HUES64 (cell line): ENCODE results near the gene OXGR1.

ENCODE experiments used
- H3K27ac ChIP-seq: 2 replicates; pipeline ENCODE4 v1.7.0; 2013; ENCODE audit warnings: low read depth, low read length, inconsistent platforms
- H3K27me3 ChIP-seq: 2 replicates; pipeline ENCODE4 v1.6.1; 2013; ENCODE audit warnings: mild to moderate bottlenecking, low read length; ENCODE audit not compliant: insufficient read depth
- H3K36me3 ChIP-seq: 2 replicates; pipeline ENCODE4 v1.6.1; 2013; ENCODE audit warnings: mild to moderate bottlenecking, low read length; ENCODE audit not compliant: insufficient read depth
- H3K4me1 ChIP-seq: 2 replicates; pipeline ENCODE4 v1.6.1; 2013; ENCODE audit warnings: mild to moderate bottlenecking, low read length, moderate library complexity; ENCODE audit not compliant: insufficient read depth
- H3K4me3 ChIP-seq: 2 replicates; pipeline ENCODE4 v1.5.1; 2013; ENCODE audit warnings: mild to moderate bottlenecking, low read length, moderate library complexity
- H3K9ac ChIP-seq: 2 replicates; pipeline ENCODE4 v1.6.1; 2013; ENCODE audit warnings: mild to moderate bottlenecking, low read depth, low read length
- H3K9me3 ChIP-seq: 2 replicates; pipeline ENCODE4 v1.6.1; 2013; ENCODE audit warnings: low read depth, low read length; ENCODE audit not compliant: insufficient read depth
- WGBS: fragments of 150-250, 120-280 bp; methylation state at CpG from one replicate; pipeline ENCODE4 v1.1.7; 2013; ENCODE audit warnings: missing lambda C conversion rate; 5-methylcytosine and 5-hydroxymethylcytosine counted together

The OXGR1 gene

GRCh38 chr13:97020194-97020593 is 25.9 kb upstream of the OXGR1 start:
- H3K4me3 ChIP-seq: no peak overlapping the region
- no peaks in the 10 kb centered on the region; the same call in 1 of the 2 replicates for H3K4me1 ChIP-seq
- no peaks in the 10 kb centered on the region for H3K9me3 ChIP-seq
- H3K27me3 ChIP-seq: peaks cover 8% of the 10 kb centered on the region; the same call in 1 of the 2 replicates
- no peak overlapping the region for H3K27ac ChIP-seq
- WGBS: 92% methylated on average over 2 of the region's 2 CpGs
- H3K9ac ChIP-seq: no peak overlapping the region
- no peaks in the 10 kb centered on the region for H3K36me3 ChIP-seq

GRCh38 chr13:97019236-97019635 is 25.0 kb upstream of the OXGR1 start:
- H3K4me3 ChIP-seq: no peak overlapping the region
- WGBS: 95% methylated on average over 1 of the region's 1 CpG
- no peak overlapping the region for H3K9ac ChIP-seq
- peaks cover 8% of the 10 kb centered on the region; the same call in 1 of the 2 replicates for H3K27me3 ChIP-seq
- no peaks in the 10 kb centered on the region for H3K9me3 ChIP-seq
- no peaks in the 10 kb centered on the region; the same call in 1 of the 2 replicates for H3K4me1 ChIP-seq
- no peaks in the 10 kb centered on the region for H3K36me3 ChIP-seq
- H3K27ac ChIP-seq: no peak overlapping the region

GRCh38 chr13:97018029-97018819 is 23.9 kb upstream of the OXGR1 start:
- 19% methylated on average over 12 of the region's 13 CpGs for WGBS
- H3K9ac ChIP-seq: no peak overlapping the region

DNA sequence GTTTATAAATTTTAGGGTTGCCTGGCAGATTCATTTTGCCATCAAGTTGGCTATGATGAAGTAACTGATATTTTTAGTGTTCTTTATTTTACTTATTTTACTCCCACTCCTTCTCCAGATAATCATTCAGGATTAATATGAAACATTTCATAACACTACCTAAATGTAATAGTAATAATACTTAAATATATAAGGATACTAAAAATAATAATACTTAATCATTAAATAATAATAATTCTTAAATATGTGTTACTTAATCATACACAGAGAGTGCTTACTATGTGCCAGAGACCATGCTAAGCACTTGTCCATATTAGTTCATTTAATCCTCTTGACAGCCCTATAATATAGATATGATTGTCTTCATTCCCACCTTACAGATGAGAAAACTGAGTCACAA is 23.0 kb upstream of the OXGR1 start:
- Histone ChIP-seq H3K9me3 (no peaks in the 10 kb centered on the region), H3K4me3 (no peak overlapping the region), H3K27ac (no peak overlapping the region), H3K27me3 (peaks cover 8% of the 10 kb centered on the region; the same call in 1 of the 2 replicates), H3K4me1 (no peaks in the 10 kb centered on the region; the same call in 1 of the 2 replicates), H3K36me3 (no peaks in the 10 kb centered on the region), H3K9ac (no peak overlapping the region)

More at GRCh38 chr13:97018029-97018819, 23.9 kb upstream of the OXGR1 start:
- Histone ChIP-seq H3K27me3 (peaks cover 8% of the 10 kb centered on the region; the same call in 1 of the 2 replicates), H3K36me3 (no peaks in the 10 kb centered on the region), H3K4me1 (no peaks in the 10 kb centered on the region; the same call in 1 of the 2 replicates), H3K4me3 (peak overlapping the region; percentile 28), H3K9me3 (no peaks in the 10 kb centered on the region), H3K27ac (no peak overlapping the region)

- Histone ChIP-seq H3K27ac (no peak overlapping the region), H3K9me3 (no peaks in the 10 kb centered on the region), H3K36me3 (no peaks in the 10 kb centered on the region), H3K4me3 (no peak overlapping the region), H3K4me1 (no peaks in the 10 kb centered on the region; the same call in 1 of the 2 replicates), H3K9ac (no peak overlapping the region), H3K27me3 (peaks cover 8% of the 10 kb centered on the region; the same call in 1 of the 2 replicates)
- WGBS: 100% methylated on average over 3 of the region's 5 CpGs
Measured at GRCh38 chr13:97015661-97016350, 21.5 kb upstream of the OXGR1 start.

- Histone ChIP-seq H3K9me3 (no peaks in the 10 kb centered on the region), H3K4me3 (no peak overlapping the region), H3K4me1 (no peaks in the 10 kb centered on the region), H3K36me3 (no peaks in the 10 kb centered on the region), H3K27ac (no peak overlapping the region), H3K27me3 (no peaks in the 10 kb centered on the region), H3K9ac (no peak overlapping the region)
- WGBS: 88% methylated on average over 7 of the region's 7 CpGs
Measured at GRCh38 chr13:97012251-97013048, 18.2 kb upstream of the OXGR1 start.

DNA sequence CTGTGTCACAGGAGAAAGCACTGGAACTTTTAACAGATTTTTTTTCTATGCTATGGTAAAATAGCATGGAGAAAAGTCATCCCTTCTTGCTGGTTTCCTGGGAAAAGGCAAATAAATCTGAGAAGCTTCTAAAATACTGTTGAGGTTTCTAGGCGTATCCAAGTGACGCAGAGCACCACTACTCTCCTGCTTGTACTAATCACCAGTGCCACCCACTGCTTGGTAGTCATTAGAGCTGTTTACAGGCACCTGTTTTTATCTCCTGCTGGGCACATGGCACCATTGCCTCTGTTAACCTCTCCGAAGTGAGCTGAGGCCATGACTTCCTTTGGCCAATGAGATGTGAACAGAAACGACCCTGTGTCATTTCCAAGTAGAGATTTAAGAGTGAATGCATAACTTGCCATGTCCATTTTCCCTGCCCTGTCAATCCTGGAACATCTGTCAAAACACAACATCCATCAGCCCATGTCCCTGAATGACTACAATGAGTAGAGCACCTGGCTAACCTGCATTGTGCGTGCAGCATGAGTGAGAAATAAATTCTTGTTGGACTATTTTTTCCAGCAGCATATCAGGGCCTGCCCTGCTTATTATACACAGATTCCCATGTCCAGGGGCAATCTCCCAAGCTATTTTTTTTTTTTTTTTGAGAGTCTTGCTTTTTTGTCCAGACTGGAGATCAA is 17.3 kb upstream of the OXGR1 start:
- Histone ChIP-seq H3K27ac (no peak overlapping the region), H3K4me1 (no peaks in the 10 kb centered on the region), H3K9me3 (no peaks in the 10 kb centered on the region), H3K36me3 (no peaks in the 10 kb centered on the region), H3K27me3 (no peaks in the 10 kb centered on the region), H3K4me3 (no peak overlapping the region), H3K9ac (no peak overlapping the region)
- WGBS: 89% methylated on average over 5 of the region's 5 CpGs

DNA sequence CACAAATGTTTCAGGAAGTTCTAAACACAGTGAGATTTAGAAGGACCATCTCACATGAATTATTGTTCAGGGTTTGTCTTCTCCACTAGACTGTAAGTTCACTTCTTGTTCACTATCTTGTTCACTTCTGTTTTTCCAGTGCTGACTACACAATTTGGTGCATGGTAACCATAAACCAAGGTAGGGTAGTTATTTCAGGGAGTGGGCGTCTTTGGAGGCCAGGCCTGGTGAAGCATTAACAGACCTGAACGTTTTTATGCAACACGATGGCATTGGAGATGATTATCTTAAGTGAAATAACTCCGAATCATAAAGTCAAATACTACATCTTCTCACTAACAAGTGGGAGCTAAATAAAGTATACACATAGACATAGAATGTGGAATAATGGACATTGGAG is 14.4 kb upstream of the OXGR1 start:
- no peaks in the 10 kb centered on the region for H3K36me3 ChIP-seq
- 94% methylated on average over 3 of the region's 4 CpGs for WGBS
- no peaks in the 10 kb centered on the region for H3K4me1 ChIP-seq
- no peak overlapping the region for H3K4me3 ChIP-seq
- peaks cover 21% of the 10 kb centered on the region for H3K27me3 ChIP-seq
- no peak overlapping the region for H3K27ac ChIP-seq
- no peak overlapping the region for H3K9ac ChIP-seq
- H3K9me3 ChIP-seq: no peaks in the 10 kb centered on the region

- H3K9ac ChIP-seq: no peak overlapping the region
- peaks cover 50% of the 10 kb centered on the region for H3K27me3 ChIP-seq
- no peaks in the 10 kb centered on the region for H3K36me3 ChIP-seq
- H3K9me3 ChIP-seq: no peaks in the 10 kb centered on the region
- H3K27ac ChIP-seq: no peak overlapping the region
- H3K4me1 ChIP-seq: no peaks in the 10 kb centered on the region
- WGBS: 88% methylated on average over 1 of the region's 1 CpG
- H3K4me3 ChIP-seq: no peak overlapping the region
Measured at GRCh38 chr13:97005625-97006262, 11.5 kb upstream of the OXGR1 start.

DNA sequence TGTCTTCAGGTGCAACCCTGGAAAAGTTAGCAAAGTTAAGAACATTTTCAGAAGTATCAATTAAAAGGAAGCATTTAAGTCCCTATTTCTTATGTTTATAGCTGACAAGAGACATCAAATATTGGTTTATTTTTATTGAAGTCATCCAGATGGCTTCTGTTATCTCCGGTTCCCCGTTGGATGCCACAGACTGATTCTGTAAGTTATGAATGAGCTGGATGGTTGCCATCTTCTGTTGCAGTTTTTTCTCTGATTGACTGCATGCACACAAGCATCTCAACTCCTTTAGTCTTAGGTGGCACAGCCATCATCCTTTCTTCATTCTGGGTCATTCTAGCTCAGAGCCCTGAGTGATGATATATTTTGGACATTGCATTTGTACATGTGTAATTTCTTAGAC is 10.6 kb upstream of the OXGR1 start:
- no peak overlapping the region for H3K9ac ChIP-seq
- peaks cover 58% of the 10 kb centered on the region for H3K27me3 ChIP-seq
- H3K4me1 ChIP-seq: no peaks in the 10 kb centered on the region; the same call in 1 of the 2 replicates
- H3K4me3 ChIP-seq: no peak overlapping the region
- H3K36me3 ChIP-seq: no peaks in the 10 kb centered on the region
- H3K9me3 ChIP-seq: no peaks in the 10 kb centered on the region
- H3K27ac ChIP-seq: no peak overlapping the region
- 97% methylated on average over 2 of the region's 2 CpGs for WGBS
